Body of pancreas (tissue), 4 donors: Measurements from ENCODE around the gene PRDM16.

Experiments
- CTCF ChIP-seq, 7 experiments: fragments of 450-650 bp in 4 of 7; fragments of 200-600 bp in 3 of 7; sonication (generic) in 3 of 7; IDR thresholded peaks; one replicate each; pipeline ENCODE4 v1.5.1; 2016 to 2019; ENCODE audit warnings: antibody characterized with exemption in 7 of 7
- POLR2A ChIP-seq, 3 donors: fragments of 450-650 bp; IDR thresholded peaks; one replicate each; pipeline ENCODE4 v1.6.1; 2016; ENCODE audit warnings: antibody characterized with exemption in 3 of 3, mild to moderate bottlenecking in 2 of 3

- no peak for TF ChIP-seq POLR2A (IDR thresholded peaks at IDR 0.05)
- no peak for TF ChIP-seq CTCF (IDR thresholded peaks at IDR 0.05)
Measured at GRCh38 chr1:3363756-3364155, 294.8 kb downstream of the PRDM16 start.
